Measurements from ENCODE around the gene ADARB2.

- TF ChIP-seq CTCF (tag by site-specific recombination; IDR thresholded peaks at IDR 0.05) = no peak
- TF ChIP-seq ZNF18 (tag by site-specific recombination; IDR thresholded peaks at IDR 0.05) = no peak
- no peak for TF ChIP-seq ZBTB11 (tag by site-specific recombination; conservative IDR thresholded peaks at IDR 0.05; ENCODE audit: low read depth)
- TF ChIP-seq ZNF140 (tag by site-specific recombination; IDR thresholded peaks at IDR 0.05) = no peak
- TF ChIP-seq ZNF76 (tag by site-specific recombination; IDR thresholded peaks at IDR 0.05; ENCODE audit: borderline replicate concordance, low read depth) = no peak
- TF ChIP-seq PRDM4 (tag by site-specific recombination; IDR thresholded peaks at IDR 0.05) = no peak
- no peak for TF ChIP-seq ZIC2 (tag by site-specific recombination; IDR thresholded peaks at IDR 0.05)
- TF ChIP-seq ZNF138 (tag by site-specific recombination; IDR thresholded peaks at IDR 0.05; ENCODE audit: borderline replicate concordance) = no peak
- no peak for TF ChIP-seq ZNF223 (tag by site-specific recombination; IDR thresholded peaks at IDR 0.05)
- TF ChIP-seq ZNF610 (tag by site-specific recombination; IDR thresholded peaks at IDR 0.05; ENCODE audit: borderline replicate concordance) = no peak
- no peak for TF ChIP-seq PRDM6 (tag by site-specific recombination; IDR thresholded peaks at IDR 0.05)
Observed at GRCh38 chr10:1331560-1331959, 405.8 kb downstream of the ADARB2 start.
